Erythroblast (primary cell): Measurements from ENCODE around the gene CCIN.

Experiments
- GATA1 ChIP-seq: IDR thresholded peaks from 2 replicates; pipeline ENCODE4 v1.6.1; 2011; ENCODE audit warnings: low read depth, mild to moderate bottlenecking, control low read depth, low read length, moderate library complexity
- POLR2A ChIP-seq: IDR thresholded peaks from 2 replicates; pipeline ENCODE4 v1.6.1; 2011; ENCODE audit warnings: mild to moderate bottlenecking, low read length

GRCh38 chr9:36170531-36170930, 1.3 kb downstream of the CCIN start:
- TF ChIP-seq POLR2A (no peak), GATA1 (no peak)
